ENCODE data around the gene SYMPK.

The SYMPK gene

GRCh38 chr19:45886427-45887199 lies 23.7 kb upstream of the SYMPK start:
- H3K4me3 ChIP-seq (ENCODE audit: low read depth, low read length): peak overlapping the region; percentile 82

GRCh38 chr19:45885556-45886426 lies 22.8 kb upstream of the SYMPK start, which contains the start of gene IRF2BP1:
Gene IRF2BP1, minus strand, starts transcription at chr19:45886141. Its CDS starts 367 bp downstream, at chr19:45885774.
- peak within 1 kb of the TSS; percentile 82 for H3K4me3 ChIP-seq (ENCODE audit: low read depth, low read length)

- peak overlapping the region; percentile 82 for H3K4me3 ChIP-seq (ENCODE audit: low read depth, low read length)
Measured at GRCh38 chr19:45884682-45885555, 22.0 kb upstream of the SYMPK start.

- H3K4me3 ChIP-seq (ENCODE audit: low read depth, low read length): no peak overlapping the region
Measured at GRCh38 chr19:45883881-45884681, 21.1 kb upstream of the SYMPK start.

- H3K4me3 ChIP-seq (ENCODE audit: low read depth, low read length): no peak overlapping the region
Measured at GRCh38 chr19:45883586-45883880, 20.6 kb upstream of the SYMPK start.

- peak overlapping the region; percentile 31 for H3K4me3 ChIP-seq (ENCODE audit: low read depth, low read length)
Measured at GRCh38 chr19:45882652-45883585, 20.0 kb upstream of the SYMPK start.

- peak overlapping the region; percentile 6 for H3K4me3 ChIP-seq (ENCODE audit: low read depth, low read length)
Measured at GRCh38 chr19:45881909-45882528, 19.1 kb upstream of the SYMPK start.

GRCh38 chr19:45881082-45881908 lies 18.3 kb upstream of the SYMPK start:
- no peak overlapping the region for H3K4me3 ChIP-seq (ENCODE audit: low read depth, low read length)

- no peak overlapping the region for H3K4me3 ChIP-seq (ENCODE audit: low read depth, low read length)
Measured at GRCh38 chr19:45879971-45880370, 17.0 kb upstream of the SYMPK start.

- no peak overlapping the region for H3K4me3 ChIP-seq (ENCODE audit: low read depth, low read length)
Measured at GRCh38 chr19:45879055-45879454, 16.1 kb upstream of the SYMPK start.

GRCh38 chr19:45878043-45878794 lies 15.3 kb upstream of the SYMPK start:
- no peak overlapping the region for H3K4me3 ChIP-seq (ENCODE audit: low read depth, low read length)

- H3K4me3 ChIP-seq (ENCODE audit: low read depth, low read length): no peak overlapping the region
Measured at GRCh38 chr19:45876411-45877197, 13.7 kb upstream of the SYMPK start.

- no peak overlapping the region for H3K4me3 ChIP-seq (ENCODE audit: low read depth, low read length)
Measured at GRCh38 chr19:45876161-45876410, 13.1 kb upstream of the SYMPK start.

GRCh38 chr19:45874620-45874966 lies 11.6 kb upstream of the SYMPK start:
- no peak overlapping the region for H3K4me3 ChIP-seq (ENCODE audit: low read depth, low read length)

- no peak overlapping the region for H3K4me3 ChIP-seq (ENCODE audit: low read depth, low read length)
Measured at GRCh38 chr19:45873219-45873772, 10.3 kb upstream of the SYMPK start.

- no peak overlapping the region for H3K4me3 ChIP-seq (ENCODE audit: low read depth, low read length)
Measured at GRCh38 chr19:45872095-45872919, 9.4 kb upstream of the SYMPK start.

Measured in iPS-11a (cell line).